HG03460 (cell line): Measurements from ENCODE around the gene TRAF1.
A peak's percentile ranks its signal among the peaks of the same experiment; 100 is the strongest.
"Not testable (repeated sequence)": the region's sequence is repeated elsewhere in the genome, so short reads cannot be mapped to it uniquely, and the experiment has no call there.

Source experiments
- ATAC-seq: cut with Tn5 transposase; IDR thresholded peaks from one replicate; pipeline ENCODE4 v1.9.1; 2021; ENCODE audit not compliant: unreplicated experiment

Gene TRAF1, protein sequence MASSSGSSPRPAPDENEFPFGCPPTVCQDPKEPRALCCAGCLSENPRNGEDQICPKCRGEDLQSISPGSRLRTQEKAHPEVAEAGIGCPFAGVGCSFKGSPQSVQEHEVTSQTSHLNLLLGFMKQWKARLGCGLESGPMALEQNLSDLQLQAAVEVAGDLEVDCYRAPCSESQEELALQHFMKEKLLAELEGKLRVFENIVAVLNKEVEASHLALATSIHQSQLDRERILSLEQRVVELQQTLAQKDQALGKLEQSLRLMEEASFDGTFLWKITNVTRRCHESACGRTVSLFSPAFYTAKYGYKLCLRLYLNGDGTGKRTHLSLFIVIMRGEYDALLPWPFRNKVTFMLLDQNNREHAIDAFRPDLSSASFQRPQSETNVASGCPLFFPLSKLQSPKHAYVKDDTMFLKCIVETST

GRCh38 chr9:120926397-120926928, at the start of gene TRAF1:
Gene TRAF1, minus strand, starts transcription at chr9:120926796. Its CDS starts 721 bp downstream, at chr9:120926075.
- peak; percentile 23 for ATAC-seq

DNA sequence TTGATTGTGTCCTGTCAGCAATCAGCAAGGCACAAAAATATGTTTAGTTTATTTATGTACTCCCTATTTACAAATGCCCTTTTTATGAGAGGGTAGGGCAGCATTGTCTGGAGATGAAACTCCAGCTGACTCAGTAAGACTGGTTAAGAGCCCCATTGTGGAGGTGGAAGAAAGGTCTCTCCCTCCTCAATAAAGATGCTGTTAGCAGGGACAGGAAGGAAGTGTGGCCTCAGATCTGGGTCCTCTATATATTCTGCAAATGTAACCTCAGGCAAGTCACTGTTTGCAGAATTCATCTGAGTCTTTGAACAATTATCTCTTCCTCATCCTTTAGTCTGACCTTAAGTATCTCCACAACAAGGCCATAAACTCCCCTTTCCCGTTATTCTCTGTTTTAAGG, 48.3 kb upstream of the TRAF1 start:
- ATAC-seq, result no peak

DNA sequence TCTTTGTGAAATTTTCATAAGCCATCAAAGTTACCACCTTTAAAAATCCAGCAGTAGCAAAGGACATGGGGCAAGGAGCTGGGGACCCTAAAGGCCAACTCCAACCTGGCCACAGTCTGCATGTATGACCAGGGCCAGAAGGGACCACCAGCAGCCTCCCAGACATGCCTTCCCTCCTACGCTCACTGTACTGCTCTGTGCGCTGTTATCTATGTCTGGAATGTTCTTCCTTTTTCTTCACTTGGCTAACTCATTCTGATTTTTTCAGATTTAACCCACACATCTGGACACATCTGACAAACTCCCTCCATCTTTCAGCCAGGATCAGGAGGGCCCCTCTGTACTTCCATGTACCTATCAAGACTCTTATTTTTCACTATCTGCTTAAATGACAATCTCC, 47.6 kb upstream of the TRAF1 start:
- no peak for ATAC-seq

- no peak for ATAC-seq
Measured at GRCh38 chr9:120971938-120972337, 45.3 kb upstream of the TRAF1 start.

DNA sequence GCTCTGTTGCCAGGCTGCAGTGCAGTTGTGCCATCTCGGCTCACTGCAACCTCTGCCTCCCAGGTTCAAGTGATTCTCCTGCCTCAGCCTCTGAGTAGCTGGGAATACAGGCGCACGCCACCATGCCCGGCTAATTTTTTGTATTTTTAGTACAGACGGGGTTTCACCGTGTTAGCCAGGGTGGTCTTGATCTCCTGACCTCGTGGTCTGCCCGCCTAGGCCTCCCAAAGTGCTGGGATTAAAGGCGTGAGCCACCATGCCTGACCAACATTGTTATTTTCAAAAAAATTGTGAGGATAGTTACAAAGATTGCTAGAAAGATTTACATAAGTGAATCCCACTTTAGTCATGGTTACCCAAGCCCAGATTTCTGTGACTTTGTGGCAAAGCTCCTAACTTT, 44.9 kb upstream of the TRAF1 start:
- ATAC-seq, result not testable (repeated sequence)

- ATAC-seq, result no peak
Measured at GRCh38 chr9:120970244-120970643, 43.6 kb upstream of the TRAF1 start.

DNA sequence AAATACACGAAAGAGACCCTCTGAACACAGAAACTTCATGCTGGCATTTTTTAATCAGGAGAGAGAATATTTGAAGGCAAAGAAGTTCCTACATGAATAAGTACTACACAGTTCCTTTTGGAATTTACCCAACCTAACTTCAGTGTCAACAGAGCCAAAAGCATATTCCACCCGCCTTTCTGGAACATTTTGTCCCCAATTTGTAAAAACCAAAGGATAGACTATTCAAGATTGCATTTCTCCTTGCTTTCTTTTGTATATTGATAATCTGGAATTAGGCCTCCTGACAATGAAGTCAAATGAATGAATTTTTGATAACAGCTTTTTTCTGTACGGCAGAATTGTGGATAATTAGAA, 39.4 kb upstream of the TRAF1 start:
- no peak for ATAC-seq

DNA sequence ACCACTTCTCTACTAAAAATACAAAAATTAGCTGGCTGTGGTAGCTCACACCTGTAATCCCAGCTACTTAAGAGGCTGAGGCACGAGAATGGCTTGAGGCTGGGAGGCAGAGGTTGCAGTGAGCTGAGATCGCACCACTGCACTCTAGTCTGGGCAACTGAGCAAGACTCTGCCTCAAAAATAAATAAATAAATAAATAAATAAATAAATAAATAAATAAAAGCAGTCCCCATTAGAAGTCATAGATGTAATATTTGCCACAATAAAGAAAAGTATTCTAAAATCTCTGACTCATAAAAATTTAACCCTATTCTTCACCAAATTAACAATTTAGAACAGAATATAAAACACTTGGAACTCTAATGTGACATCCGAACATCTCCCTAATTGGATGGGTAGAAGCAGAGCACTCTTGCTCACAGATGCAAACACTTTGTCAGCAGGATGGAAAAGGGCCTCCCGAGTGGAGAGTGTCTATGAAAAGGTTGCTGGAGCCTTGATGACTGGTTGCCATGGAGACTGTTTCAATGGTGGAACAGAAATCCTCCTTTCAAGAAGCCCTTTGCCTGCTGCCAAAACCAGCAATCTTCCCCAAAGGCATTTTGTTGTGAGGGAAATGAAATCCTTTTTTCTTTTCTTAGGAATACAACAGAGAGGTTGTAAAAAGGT, 38.9 kb upstream of the TRAF1 start:
- ATAC-seq, result no peak

DNA sequence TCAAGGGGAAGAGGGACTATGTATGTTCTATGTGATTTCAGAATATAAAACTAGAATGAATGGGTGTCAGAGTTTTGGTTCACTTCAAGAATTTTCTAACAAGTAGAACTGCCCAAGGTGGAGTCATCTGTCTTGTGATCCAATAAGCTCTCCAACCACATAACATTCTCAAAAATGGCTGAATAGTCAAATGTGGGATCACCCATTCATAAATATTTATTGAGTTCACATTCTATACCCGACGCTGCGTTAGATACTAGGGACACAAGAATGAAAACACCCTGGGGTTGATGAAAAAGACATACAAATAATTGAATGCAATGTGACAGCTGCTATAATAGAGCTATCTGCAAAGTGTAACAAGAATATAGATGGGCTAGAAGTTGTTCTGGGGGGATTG, 35.3 kb upstream of the TRAF1 start:
- no peak for ATAC-seq

GRCh38 chr9:120960001-120960400, 33.4 kb upstream of the TRAF1 start:
- no peak for ATAC-seq

DNA sequence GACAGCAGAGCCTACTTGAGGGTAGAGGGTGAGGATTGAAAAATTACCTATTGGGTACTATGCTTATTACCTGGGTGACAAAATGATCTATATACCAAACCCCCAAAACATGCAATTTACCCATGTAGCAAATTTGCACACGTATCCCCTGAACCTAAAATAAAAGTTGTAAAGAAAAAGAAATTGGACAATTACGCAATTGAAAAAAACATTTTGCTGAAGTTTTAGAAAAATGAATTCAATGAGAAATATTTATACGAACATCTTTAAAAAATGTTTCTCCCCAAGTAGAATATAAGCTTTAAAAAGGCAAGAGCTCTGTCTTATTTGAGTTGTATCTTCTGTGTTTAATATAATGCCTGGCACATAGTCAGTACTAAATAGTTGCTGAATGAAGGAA, 30.3 kb upstream of the TRAF1 start:
- ATAC-seq, result no peak

DNA sequence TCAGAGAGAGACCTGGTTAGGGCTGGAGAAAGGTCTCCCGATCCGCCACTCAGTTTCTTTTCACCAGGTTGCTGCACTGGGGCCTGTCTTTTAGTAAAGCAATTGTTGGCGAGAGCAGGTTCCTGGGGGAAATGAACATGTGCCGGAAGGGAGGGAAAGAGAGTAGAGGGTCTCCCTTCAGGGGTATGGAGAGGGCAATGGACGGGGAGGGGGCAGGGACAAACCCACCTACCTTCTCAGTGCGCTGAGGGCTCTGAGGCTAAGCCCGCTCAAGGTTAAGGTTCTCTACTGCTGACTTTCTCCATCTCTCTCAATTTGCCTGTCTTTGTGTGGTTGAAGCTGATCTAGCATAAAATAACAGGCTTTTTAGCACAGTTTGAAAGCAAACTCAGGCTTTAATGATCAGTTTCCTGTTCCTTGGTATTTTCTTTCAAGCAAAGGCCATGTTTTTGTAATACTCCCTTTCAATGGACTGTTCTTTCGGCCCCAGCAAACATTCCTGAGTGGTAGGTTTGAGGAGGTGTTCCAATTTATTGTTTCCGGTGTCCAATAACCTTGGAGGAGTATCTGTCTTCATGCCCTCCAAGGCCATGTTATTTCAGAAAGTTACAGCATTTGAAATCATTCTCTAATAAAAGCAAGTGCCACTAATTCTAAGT, 25.5 kb upstream of the TRAF1 start:
- no peak for ATAC-seq

- no peak for ATAC-seq
Measured at GRCh38 chr9:120950421-120951388, 24.1 kb upstream of the TRAF1 start.

DNA sequence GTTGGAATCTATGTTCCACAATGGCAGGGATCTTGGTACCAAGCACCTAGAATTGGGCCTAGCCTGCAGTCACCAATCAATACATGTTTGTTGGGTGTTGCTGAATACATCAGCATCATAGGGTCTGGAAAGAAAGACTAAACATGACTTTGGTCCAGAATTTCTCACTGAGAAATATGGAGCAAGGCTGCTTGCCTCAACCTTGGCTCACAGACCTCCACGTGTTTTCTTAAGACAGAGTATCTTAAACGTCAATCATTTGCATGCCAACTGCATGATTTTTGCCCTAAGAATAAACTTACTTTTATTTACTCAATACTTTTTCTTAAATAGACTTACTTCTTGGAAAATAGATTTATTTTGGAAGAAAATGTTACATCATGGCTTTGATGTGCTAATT, 22.7 kb upstream of the TRAF1 start:
- ATAC-seq, result no peak

DNA sequence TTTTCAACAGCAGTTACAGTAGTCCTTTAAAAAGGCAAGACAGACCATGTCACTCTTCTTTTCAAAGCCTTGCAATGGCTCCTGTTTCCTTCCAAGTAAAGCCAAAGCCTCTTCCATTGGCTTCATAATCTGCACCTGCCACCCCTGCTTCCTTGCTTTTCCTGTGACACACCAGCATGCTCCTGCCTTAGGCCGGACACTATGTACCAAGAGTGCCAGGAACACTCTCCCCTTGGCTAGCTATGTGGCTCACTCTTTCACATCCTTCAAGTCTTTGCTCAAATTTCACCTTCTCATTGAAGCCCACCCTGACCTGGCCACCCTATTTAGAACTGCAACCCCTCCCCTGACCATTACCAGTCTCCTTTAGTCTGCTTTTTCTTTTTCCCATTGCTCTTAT, 22.2 kb upstream of the TRAF1 start:
- ATAC-seq, result no peak

- ATAC-seq, result no peak
Measured at GRCh38 chr9:120947222-120947621, 20.6 kb upstream of the TRAF1 start.

DNA sequence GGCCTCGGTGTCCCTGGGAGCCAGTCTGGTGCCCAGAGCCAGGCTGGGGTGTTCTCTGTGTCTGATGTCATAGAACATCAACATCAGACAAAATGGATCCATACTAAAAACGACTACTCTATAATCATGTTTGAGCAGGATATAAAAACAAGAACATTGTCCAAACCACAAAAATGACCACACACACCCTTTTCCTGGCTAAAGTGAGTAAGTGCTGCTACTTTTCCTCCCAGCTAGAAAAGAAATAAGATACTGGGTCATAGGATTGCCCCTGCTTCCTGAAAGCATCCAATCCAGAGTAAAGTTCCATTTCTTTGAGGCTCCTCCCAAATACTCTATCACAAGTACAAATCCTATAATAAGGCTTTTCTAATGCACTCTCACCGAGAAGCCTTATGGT, 19.7 kb upstream of the TRAF1 start:
- ATAC-seq, result no peak

- no peak for ATAC-seq
Measured at GRCh38 chr9:120944948-120945347, 18.4 kb upstream of the TRAF1 start.

DNA sequence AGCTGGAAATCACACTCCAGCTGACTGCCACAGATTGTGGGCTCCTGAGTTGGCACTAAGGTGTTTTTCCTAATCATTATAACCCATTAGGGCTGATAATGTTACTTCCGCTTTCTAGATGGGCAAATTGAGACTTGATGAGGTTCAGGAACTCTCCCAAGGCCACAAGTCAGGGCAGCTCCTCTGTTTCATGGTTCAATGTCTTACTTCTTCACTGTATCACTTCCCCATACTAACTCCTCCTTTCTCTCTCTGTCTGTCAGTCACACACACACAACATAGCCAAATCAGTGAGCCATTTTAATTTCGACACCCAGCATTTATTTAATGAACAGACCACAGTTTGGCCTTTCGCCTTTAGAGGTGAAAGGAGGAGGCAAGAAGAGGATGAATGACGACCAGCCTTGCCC, 17.8 kb upstream of the TRAF1 start:
- ATAC-seq, result peak; percentile 100

- ATAC-seq, result no peak
Measured at GRCh38 chr9:120942186-120943001, 15.8 kb upstream of the TRAF1 start.
